PC-3 (cell line): ENCODE results near the gene SLC22A5.

Experiments used
- EZH2 ChIP-seq: fragments of 300-600 bp; sonication (generic); IDR thresholded peaks from one replicate; pipeline ENCODE4 v1.6.1; 2017; ENCODE audit warnings: antibody characterized with exemption, mild to moderate bottlenecking, low read length; ENCODE audit not compliant: unreplicated experiment
- EZH2phosphoT487 ChIP-seq: fragments of 300-600 bp; sonication (generic); IDR thresholded peaks from 2 replicates; pipeline ENCODE4 v1.6.1; 2018; ENCODE audit warnings: mild to moderate bottlenecking, antibody characterized with exemption, low read length, borderline replicate concordance
- TF ChIP-seq, protein P1 (sequence below): fragments of 300-600 bp; sonication (generic); conservative IDR thresholded peaks from 2 replicates; pipeline ENCODE4 v1.5.1; 2017; ENCODE audit warnings: antibody characterized with exemption, low read depth, mild to moderate bottlenecking, low read length

DNA sequence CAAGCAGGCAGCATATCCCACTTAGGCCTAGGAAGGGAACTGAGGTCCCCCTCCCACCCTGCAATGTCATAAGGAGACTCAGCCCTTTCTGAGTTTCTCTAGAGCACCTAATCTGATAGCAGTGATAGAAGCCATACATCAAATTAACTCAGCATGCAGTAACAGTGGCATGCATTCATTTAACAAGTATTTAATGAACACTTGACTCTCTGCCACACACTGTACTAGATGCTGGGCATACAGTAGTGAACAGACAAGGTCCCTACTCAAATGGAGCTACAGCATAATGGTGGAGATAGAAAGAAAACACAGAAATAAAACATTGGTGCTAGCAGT, 58.6 kb downstream of the SLC22A5 start:
- TF ChIP-seq, protein P1, sequence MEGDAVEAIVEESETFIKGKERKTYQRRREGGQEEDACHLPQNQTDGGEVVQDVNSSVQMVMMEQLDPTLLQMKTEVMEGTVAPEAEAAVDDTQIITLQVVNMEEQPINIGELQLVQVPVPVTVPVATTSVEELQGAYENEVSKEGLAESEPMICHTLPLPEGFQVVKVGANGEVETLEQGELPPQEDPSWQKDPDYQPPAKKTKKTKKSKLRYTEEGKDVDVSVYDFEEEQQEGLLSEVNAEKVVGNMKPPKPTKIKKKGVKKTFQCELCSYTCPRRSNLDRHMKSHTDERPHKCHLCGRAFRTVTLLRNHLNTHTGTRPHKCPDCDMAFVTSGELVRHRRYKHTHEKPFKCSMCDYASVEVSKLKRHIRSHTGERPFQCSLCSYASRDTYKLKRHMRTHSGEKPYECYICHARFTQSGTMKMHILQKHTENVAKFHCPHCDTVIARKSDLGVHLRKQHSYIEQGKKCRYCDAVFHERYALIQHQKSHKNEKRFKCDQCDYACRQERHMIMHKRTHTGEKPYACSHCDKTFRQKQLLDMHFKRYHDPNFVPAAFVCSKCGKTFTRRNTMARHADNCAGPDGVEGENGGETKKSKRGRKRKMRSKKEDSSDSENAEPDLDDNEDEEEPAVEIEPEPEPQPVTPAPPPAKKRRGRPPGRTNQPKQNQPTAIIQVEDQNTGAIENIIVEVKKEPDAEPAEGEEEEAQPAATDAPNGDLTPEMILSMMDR: no peak
- TF ChIP-seq EZH2 (no peak), EZH2phosphoT487 (no peak)
